ENCODE measurements around the gene PLCD3. TPM values are rescaled to one million over a fixed set of nuclear protein-coding genes. Genes with fewer than 3 reads are reported as not detected.

Gene PLCD3
- polyA plus RNA-seq, 1 of the 3 experiments (the other 2 are of a cell fraction), result 59.7 TPM

DNA sequence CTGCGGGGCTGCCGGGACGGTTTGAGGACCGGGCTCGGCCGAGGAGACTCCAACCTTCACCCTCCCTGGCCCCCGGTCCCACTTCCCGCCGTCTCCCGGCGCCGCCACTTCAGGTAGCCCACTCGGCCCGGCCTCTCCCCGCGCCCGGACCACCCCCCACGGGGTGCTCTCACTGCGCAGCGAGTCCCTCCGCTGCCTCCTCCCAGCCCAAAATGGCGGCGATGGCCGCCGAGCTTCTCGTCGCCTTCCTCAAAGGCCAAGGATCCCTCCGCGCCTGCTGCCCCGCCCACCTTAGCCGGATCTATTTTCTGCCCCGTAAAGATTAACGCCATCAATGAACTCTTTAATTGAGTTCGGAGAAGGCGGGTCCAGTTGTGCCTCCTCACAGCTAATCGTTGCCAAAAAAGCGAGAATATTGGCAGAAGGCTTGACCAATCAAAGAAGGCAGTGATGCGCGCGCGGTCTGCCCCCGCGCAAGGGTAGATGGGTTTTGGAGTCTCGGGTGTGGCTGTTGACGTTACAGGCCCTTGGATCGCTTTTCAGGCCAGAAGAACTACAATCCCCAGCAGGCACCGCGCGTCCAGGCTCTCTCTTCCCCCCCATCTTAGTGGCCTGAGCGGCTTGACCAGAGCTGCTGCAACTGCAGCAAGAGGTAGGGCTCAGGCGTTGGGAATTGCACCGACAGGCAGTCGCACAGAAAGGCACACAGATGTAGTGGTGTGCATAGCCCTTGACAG lies 29.1 kb upstream of the PLCD3 start, which contains the start of gene HEXIM2 (continued):
- TF ChIP-seq YY1 (IDR thresholded peaks at IDR 0.05; ENCODE audit: low read depth) (peak; percentile 99), ELF1 (IDR thresholded peaks at IDR 0.05) (peak; percentile 55; the same call in 1 of the 2 replicates), GATA2 (CRISPR knock-in tag; IDR thresholded peaks at IDR 0.05) (no peak), TAF1 (IDR thresholded peaks at IDR 0.05; ENCODE audit: borderline replicate concordance, low read depth, low read length) (peak; percentile 100), JUND (IDR thresholded peaks at IDR 0.05) (no peak), SMC3 (IDR thresholded peaks at IDR 0.05; ENCODE audit: low read depth, low read length) (no peak), MXI1 (IDR thresholded peaks at IDR 0.05; ENCODE audit: low read depth, low read length) (peak; percentile 17; the same call in 1 of the 2 replicates), NFIC (IDR thresholded peaks at IDR 0.05; ENCODE audit: borderline replicate concordance) (peak; percentile 56), NRF1 (IDR thresholded peaks at IDR 0.05; ENCODE audit: low read depth, low read length) (peak; percentile 93), SIN3A (IDR thresholded peaks at IDR 0.05; ENCODE audit: borderline replicate concordance, low read depth, low read length) (0 out of 2 replicates have a peak, but pooled peaks have one; percentile 28), EZH2phosphoT487 (IDR thresholded peaks at IDR 0.05; ENCODE audit: borderline replicate concordance, low read depth) (no peak), TEAD4 (IDR thresholded peaks at IDR 0.05; ENCODE audit: borderline replicate concordance, insufficient read depth) (no peak), TCF12 (IDR thresholded peaks at IDR 0.05) (no peak), RFX5 (IDR thresholded peaks at IDR 0.05; ENCODE audit: low read length) (no peak), RAD21 (IDR thresholded peaks at IDR 0.05; ENCODE audit: low read length) (no peak), MEF2A (IDR thresholded peaks at IDR 0.05; ENCODE audit: borderline replicate concordance, low read depth) (no peak), CHD2 (IDR thresholded peaks at IDR 0.05; ENCODE audit: low read length, partially characterized antibody) (peak; percentile 98), FOXM1 (IDR thresholded peaks at IDR 0.05; ENCODE audit: low read depth) (no peak), RCOR1 (IDR thresholded peaks at IDR 0.05; ENCODE audit: low read length) (peak; percentile 78)
- TF ChIP-seq, protein P1, sequence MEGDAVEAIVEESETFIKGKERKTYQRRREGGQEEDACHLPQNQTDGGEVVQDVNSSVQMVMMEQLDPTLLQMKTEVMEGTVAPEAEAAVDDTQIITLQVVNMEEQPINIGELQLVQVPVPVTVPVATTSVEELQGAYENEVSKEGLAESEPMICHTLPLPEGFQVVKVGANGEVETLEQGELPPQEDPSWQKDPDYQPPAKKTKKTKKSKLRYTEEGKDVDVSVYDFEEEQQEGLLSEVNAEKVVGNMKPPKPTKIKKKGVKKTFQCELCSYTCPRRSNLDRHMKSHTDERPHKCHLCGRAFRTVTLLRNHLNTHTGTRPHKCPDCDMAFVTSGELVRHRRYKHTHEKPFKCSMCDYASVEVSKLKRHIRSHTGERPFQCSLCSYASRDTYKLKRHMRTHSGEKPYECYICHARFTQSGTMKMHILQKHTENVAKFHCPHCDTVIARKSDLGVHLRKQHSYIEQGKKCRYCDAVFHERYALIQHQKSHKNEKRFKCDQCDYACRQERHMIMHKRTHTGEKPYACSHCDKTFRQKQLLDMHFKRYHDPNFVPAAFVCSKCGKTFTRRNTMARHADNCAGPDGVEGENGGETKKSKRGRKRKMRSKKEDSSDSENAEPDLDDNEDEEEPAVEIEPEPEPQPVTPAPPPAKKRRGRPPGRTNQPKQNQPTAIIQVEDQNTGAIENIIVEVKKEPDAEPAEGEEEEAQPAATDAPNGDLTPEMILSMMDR (IDR thresholded peaks at IDR 0.05), result no peak
- TF ChIP-seq, protein P2, sequence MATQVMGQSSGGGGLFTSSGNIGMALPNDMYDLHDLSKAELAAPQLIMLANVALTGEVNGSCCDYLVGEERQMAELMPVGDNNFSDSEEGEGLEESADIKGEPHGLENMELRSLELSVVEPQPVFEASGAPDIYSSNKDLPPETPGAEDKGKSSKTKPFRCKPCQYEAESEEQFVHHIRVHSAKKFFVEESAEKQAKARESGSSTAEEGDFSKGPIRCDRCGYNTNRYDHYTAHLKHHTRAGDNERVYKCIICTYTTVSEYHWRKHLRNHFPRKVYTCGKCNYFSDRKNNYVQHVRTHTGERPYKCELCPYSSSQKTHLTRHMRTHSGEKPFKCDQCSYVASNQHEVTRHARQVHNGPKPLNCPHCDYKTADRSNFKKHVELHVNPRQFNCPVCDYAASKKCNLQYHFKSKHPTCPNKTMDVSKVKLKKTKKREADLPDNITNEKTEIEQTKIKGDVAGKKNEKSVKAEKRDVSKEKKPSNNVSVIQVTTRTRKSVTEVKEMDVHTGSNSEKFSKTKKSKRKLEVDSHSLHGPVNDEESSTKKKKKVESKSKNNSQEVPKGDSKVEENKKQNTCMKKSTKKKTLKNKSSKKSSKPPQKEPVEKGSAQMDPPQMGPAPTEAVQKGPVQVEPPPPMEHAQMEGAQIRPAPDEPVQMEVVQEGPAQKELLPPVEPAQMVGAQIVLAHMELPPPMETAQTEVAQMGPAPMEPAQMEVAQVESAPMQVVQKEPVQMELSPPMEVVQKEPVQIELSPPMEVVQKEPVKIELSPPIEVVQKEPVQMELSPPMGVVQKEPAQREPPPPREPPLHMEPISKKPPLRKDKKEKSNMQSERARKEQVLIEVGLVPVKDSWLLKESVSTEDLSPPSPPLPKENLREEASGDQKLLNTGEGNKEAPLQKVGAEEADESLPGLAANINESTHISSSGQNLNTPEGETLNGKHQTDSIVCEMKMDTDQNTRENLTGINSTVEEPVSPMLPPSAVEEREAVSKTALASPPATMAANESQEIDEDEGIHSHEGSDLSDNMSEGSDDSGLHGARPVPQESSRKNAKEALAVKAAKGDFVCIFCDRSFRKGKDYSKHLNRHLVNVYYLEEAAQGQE (IDR thresholded peaks at IDR 0.05; ENCODE audit: low read depth, low read length), result peak; percentile 82
- TF ChIP-seq, protein P3, sequence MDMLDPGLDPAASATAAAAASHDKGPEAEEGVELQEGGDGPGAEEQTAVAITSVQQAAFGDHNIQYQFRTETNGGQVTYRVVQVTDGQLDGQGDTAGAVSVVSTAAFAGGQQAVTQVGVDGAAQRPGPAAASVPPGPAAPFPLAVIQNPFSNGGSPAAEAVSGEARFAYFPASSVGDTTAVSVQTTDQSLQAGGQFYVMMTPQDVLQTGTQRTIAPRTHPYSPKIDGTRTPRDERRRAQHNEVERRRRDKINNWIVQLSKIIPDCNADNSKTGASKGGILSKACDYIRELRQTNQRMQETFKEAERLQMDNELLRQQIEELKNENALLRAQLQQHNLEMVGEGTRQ (IDR thresholded peaks at IDR 0.05; ENCODE audit: borderline replicate concordance, low read depth, low read length), result no peak
